Mesenchymal stem cell (in vitro differentiated cells and primary cell): ENCODE measurements around the gene ACBD5.
"Not testable (repeated sequence)": the region's sequence is repeated elsewhere in the genome, so short reads cannot be mapped to it uniquely, and the experiment has no call there.

ENCODE experiments used
- DNase-seq: peaks from one replicate; pipeline ENCODE4 v3.0.0-alpha.2; 2013
- H2AFZ ChIP-seq: one replicate; pipeline ENCODE4 v1.6.1; 2013; ENCODE audit warnings: low read depth, mild to moderate bottlenecking, control low read depth, inconsistent platforms, low read length, moderate library complexity
- H2AK5ac ChIP-seq: 2 replicates; pipeline ENCODE4 v1.6.1; 2013; ENCODE audit warnings: low read length, moderate library complexity, mild to moderate bottlenecking, inconsistent platforms; ENCODE audit not compliant: severe bottlenecking
- H2BK120ac ChIP-seq: one replicate; pipeline ENCODE4 v1.6.1; 2013; ENCODE audit warnings: low read depth, mild to moderate bottlenecking, inconsistent platforms, low read length, moderate library complexity
- H2BK12ac ChIP-seq, 2 experiments: one replicate each; pipeline ENCODE4 v1.6.1; 2013; ENCODE audit warnings: inconsistent platforms in 2 of 2, low read length in 2 of 2, mild to moderate bottlenecking in 2 of 2, moderate library complexity in 2 of 2, control low read depth in 1 of 2
- H2BK15ac ChIP-seq: one replicate; pipeline ENCODE4 v1.6.1; 2013; ENCODE audit warnings: mild to moderate bottlenecking, low read depth, inconsistent platforms; ENCODE audit not compliant: poor library complexity, severe bottlenecking
- H2BK5ac ChIP-seq: 2 replicates; pipeline ENCODE4 v1.6.1; 2013; ENCODE audit warnings: low read depth, mild to moderate bottlenecking, low read length, control low read depth, inconsistent platforms; ENCODE audit not compliant: poor library complexity, severe bottlenecking
- H3K14ac ChIP-seq, 2 experiments: one replicate each; pipeline ENCODE4 v1.6.1; 2013; ENCODE audit warnings: inconsistent platforms in 2 of 2, low read length in 2 of 2, control low read depth in 1 of 2, mild to moderate bottlenecking in 1 of 2, moderate library complexity in 1 of 2
- H3K18ac ChIP-seq, 2 experiments: one replicate each; pipeline ENCODE4 v1.6.1; 2013; ENCODE audit warnings: inconsistent platforms in 2 of 2, low read length in 2 of 2, control low read depth in 1 of 2, low read depth in 1 of 2, mild to moderate bottlenecking in 1 of 2
- H3K23ac ChIP-seq, 2 experiments: one replicate each; pipeline ENCODE4 v1.6.1; 2013; ENCODE audit warnings: inconsistent platforms in 2 of 2, low read length in 2 of 2, mild to moderate bottlenecking in 2 of 2, moderate library complexity in 2 of 2, control low read depth in 1 of 2
- H3K27ac ChIP-seq: 2 replicates; pipeline ENCODE4 v1.5.1; 2013; ENCODE audit warnings: mild to moderate bottlenecking, moderate library complexity, low read length, control low read depth, inconsistent platforms; ENCODE audit not compliant: poor library complexity, severe bottlenecking
- H3K27me3 ChIP-seq, 2 experiments: 2 replicates each; pipeline versions ENCODE4 v1.6.1 to v1.7.0; 2013; ENCODE audit warnings: low read length in 2 of 2, mild to moderate bottlenecking in 2 of 2, moderate library complexity in 2 of 2, control low read depth in 1 of 2, inconsistent platforms in 1 of 2; ENCODE audit not compliant: control insufficient read depth in 1 of 2, insufficient read depth in 1 of 2
- H3K36me3 ChIP-seq, 2 experiments: 2 replicates each; pipeline versions ENCODE4 v1.6.1 to v1.7.0; 2013; ENCODE audit warnings: low read length in 2 of 2, control low read depth in 1 of 2, inconsistent platforms in 1 of 2, low read depth in 1 of 2, mild to moderate bottlenecking in 1 of 2; ENCODE audit not compliant: insufficient read depth in 2 of 2, control insufficient read depth in 1 of 2
- H3K4ac ChIP-seq, 2 experiments: one replicate each; pipeline ENCODE4 v1.6.1; 2013; ENCODE audit warnings: inconsistent platforms in 2 of 2, low read length in 2 of 2, mild to moderate bottlenecking in 2 of 2, moderate library complexity in 2 of 2, control low read depth in 1 of 2, low read depth in 1 of 2
- H3K4me1 ChIP-seq: 2 replicates; pipeline ENCODE4 v1.6.1; 2013; ENCODE audit warnings: low read depth, low read length, control low read depth; ENCODE audit not compliant: control insufficient read depth, insufficient read depth
- H3K4me2 ChIP-seq: 2 replicates; pipeline ENCODE4 v1.6.1; 2013; ENCODE audit warnings: low read length, mild to moderate bottlenecking, inconsistent platforms; ENCODE audit not compliant: poor library complexity, severe bottlenecking
- H3K4me3 ChIP-seq, 2 experiments: 2 replicates each; pipeline versions ENCODE4 v1.5.1 to v1.7.0; 2013; ENCODE audit warnings: low read length in 2 of 2, mild to moderate bottlenecking in 2 of 2, control low read depth in 1 of 2, low read depth in 1 of 2; ENCODE audit not compliant: insufficient read depth in 1 of 2
- H3K79me1 ChIP-seq: replicated peaks from 2 replicates; pipeline ENCODE4 v1.6.1; 2013; ENCODE audit warnings: mild to moderate bottlenecking, control low read depth, low read length, inconsistent platforms; ENCODE audit not compliant: poor library complexity, severe bottlenecking
- H3K9ac ChIP-seq: 2 replicates; pipeline ENCODE4 v1.7.0; 2013; ENCODE audit warnings: mild to moderate bottlenecking, low read length, moderate library complexity
- H3K9me3 ChIP-seq: 2 replicates; pipeline ENCODE4 v1.7.0; 2013; ENCODE audit warnings: mild to moderate bottlenecking, low read length; ENCODE audit not compliant: control insufficient read depth
- H4K8ac ChIP-seq: one replicate; pipeline ENCODE4 v1.6.1; 2013; ENCODE audit warnings: inconsistent platforms, mild to moderate bottlenecking, low read length, moderate library complexity
- H4K91ac ChIP-seq: one replicate; pipeline ENCODE4 v1.6.1; 2013; ENCODE audit warnings: mild to moderate bottlenecking, low read length, inconsistent platforms
- WGBS: methylation state at CpG from one replicate; pipeline ENCODE4 v1.1.7; 2013; ENCODE audit warnings: mixed read lengths; 5-methylcytosine and 5-hydroxymethylcytosine counted together

ACBD5 gene

DNA sequence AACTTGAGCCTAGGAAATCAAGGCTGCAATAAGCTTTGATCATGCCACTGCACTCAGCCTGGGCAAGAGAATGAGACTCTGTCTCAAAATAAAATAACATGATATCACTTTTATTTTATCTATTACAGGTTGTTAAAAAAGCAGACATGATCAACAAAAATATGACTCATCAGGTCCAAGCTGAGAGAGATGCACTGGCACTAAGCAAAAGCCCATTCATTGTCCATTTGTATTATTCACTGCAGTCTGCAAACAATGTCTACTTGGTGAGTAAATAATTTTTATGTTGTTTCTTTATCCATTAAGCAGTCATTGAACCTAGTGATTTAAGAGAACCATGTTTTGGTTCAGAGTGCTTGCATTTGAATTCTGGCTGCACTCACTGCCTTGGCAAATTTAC is 82.2 kb downstream of the ACBD5 start:
- no peak overlapping the region for H3K4me2 ChIP-seq
- no peak for DNase-seq
- H3K9me3 ChIP-seq = no peaks in the 10 kb centered on the region
- no peaks in the 10 kb centered on the region for H3K27me3 ChIP-seq
- H3K27ac ChIP-seq = no peak overlapping the region
- H3K4ac ChIP-seq = no peak overlapping the region
- H4K8ac ChIP-seq = no peak overlapping the region
- no peak overlapping the region for H4K91ac ChIP-seq
- no peak overlapping the region for H3K14ac ChIP-seq
- H3K79me1 ChIP-seq = peaks cover 10% of the 10 kb centered on the region
- no peak overlapping the region for H2AFZ ChIP-seq
- no peak overlapping the region for H2BK5ac ChIP-seq
- no peak overlapping the region for H3K4me3 ChIP-seq
- H2BK120ac ChIP-seq = no peak overlapping the region
- H3K4me1 ChIP-seq = peaks cover 2% of the 10 kb centered on the region
- H3K18ac ChIP-seq = no peak overlapping the region
- peaks cover 2 to 45% of the 10 kb centered on the region in 2 experiments for H3K36me3 ChIP-seq
- H2BK15ac ChIP-seq = no peak overlapping the region
- no peak overlapping the region for H3K23ac ChIP-seq
- H2BK12ac ChIP-seq = no peak overlapping the region
- H2AK5ac ChIP-seq = no peak overlapping the region
- no peak overlapping the region for H3K9ac ChIP-seq

DNA sequence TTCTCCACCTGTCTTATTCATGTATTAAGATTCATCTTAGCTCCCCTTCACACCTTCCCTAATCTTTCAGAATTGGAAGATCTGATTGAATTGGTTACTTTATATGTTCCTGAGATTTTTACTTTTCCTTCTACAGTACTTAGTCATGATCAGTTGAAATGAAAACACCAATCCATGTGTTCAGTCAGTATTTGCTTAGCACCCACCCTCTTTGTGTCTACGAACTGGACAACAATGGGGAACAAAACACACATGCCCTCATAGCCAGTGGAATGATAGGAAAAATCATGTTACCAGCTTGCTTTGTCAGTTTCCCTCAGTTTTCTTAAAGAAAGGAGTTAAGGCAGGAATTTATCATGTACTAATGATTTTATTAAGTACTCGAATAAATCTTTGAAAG is 83.4 kb downstream of the ACBD5 start:
- no peak overlapping the region for H3K27ac ChIP-seq
- H3K79me1 ChIP-seq = peaks cover 10% of the 10 kb centered on the region
- 83% methylated on average over 1 of the region's 2 CpGs for WGBS
- no peak overlapping the region for H2BK5ac ChIP-seq
- no peak overlapping the region for H3K14ac ChIP-seq
- H3K4me2 ChIP-seq = no peak overlapping the region
- H2AFZ ChIP-seq = no peak overlapping the region
- no peak overlapping the region for H4K91ac ChIP-seq
- no peak overlapping the region for H2BK15ac ChIP-seq
- no peak overlapping the region for H3K4ac ChIP-seq
- H2BK120ac ChIP-seq = no peak overlapping the region
- no peak for DNase-seq
- H3K27me3 ChIP-seq = no peaks in the 10 kb centered on the region
- H3K9ac ChIP-seq = peak overlapping the region; percentile 99
- no peak overlapping the region for H2BK12ac ChIP-seq
- no peak overlapping the region for H4K8ac ChIP-seq
- H3K36me3 ChIP-seq = peaks cover 2 to 34% of the 10 kb centered on the region in 2 experiments
- H2AK5ac ChIP-seq = no peak overlapping the region
- H3K23ac ChIP-seq = no peak overlapping the region
- no peaks in the 10 kb centered on the region for H3K9me3 ChIP-seq
- H3K4me3 ChIP-seq = peak overlapping the region in 1 of 2 experiments; percentile 91
- peaks cover 2% of the 10 kb centered on the region for H3K4me1 ChIP-seq
- no peak overlapping the region for H3K18ac ChIP-seq

DNA sequence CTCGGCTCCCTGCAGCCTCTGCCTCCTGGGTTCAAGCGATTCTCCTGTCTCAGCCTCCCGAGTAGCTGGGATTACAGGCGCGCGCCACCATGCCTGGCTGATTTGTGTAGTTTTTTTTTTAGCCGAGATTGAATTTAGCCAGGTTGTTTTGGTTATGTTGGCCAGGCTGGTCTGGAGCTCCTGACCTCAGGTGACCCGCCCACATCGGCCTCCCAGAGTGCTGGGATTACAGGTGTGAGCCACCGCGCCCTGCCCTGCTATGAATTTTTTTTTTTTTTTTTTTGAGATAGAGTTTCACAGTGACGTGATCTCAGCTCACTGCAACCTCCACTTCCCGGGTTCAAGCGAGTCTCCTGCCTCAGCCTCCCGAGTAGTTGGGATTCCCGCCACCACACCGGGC is 84.0 kb downstream of the ACBD5 start:
- not testable (repeated sequence) for H2AFZ ChIP-seq, H3K4me1 ChIP-seq, H3K79me1 ChIP-seq, H2BK15ac ChIP-seq, H3K27ac ChIP-seq, H3K4ac ChIP-seq, H2AK5ac ChIP-seq, H4K8ac ChIP-seq, H2BK12ac ChIP-seq, H3K14ac ChIP-seq, H3K27me3 ChIP-seq, H3K9me3 ChIP-seq, H2BK120ac ChIP-seq, H4K91ac ChIP-seq, H3K23ac ChIP-seq, H2BK5ac ChIP-seq, DNase-seq, H3K18ac ChIP-seq
- 85% methylated on average over 14 of the region's 17 CpGs for WGBS
- Histone ChIP-seq H3K4me3 (peak overlapping the region in 1 of 2 experiments; percentile 91), H3K9ac (peak overlapping the region; percentile 99), H3K4me2 (peak overlapping the region; percentile 7), H3K36me3 (peaks cover 2 to 28% of the 10 kb centered on the region in 2 experiments)

DNA sequence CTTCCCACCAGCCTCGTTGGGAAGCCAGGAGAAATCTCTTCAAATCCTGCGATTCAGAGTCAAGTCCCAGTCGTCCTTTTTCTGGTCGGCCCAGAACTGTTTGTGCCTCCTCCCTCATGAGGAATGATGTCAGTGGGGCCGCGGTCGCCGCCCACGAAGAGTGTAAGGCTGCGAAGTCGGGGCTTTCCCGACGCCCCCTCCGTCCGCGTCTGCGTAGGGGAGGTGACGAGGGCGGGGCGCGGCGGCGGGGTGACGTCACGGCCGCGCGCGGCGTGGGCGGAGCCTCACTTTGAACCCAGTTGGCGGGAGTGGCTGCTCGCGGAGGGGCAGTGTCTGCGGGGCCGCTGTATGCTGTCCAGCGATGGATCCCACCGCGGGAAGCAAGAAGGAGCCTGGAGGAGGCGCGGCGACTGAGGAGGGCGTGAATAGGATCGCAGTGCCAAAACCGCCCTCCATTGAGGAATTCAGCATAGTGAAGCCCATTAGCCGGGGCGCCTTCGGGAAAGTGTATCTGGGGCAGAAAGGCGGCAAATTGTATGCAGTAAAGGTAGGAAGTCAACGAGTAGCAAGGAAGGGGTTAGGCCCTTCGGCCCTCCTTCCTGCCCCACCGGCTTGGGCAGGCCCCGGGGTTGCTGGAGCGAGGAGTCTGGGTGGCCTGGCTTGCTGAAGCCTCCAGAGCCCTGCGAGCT is 85.4 kb downstream of the ACBD5 start, which contains the start of gene MASTL:
Gene MASTL (plus strand): TSS at position 287 of the 689 bp plus-strand sequence. CDS start 75 bp downstream, at position 362.
- H4K8ac ChIP-seq = peak within 1 kb of the TSS; percentile 97
- no peak within 1 kb of the TSS for H2AK5ac ChIP-seq
- H2AFZ ChIP-seq = peak within 1 kb of the TSS; percentile 59
- no peaks in the 10 kb centered on the region for H3K27me3 ChIP-seq
- peak within 1 kb of the TSS in 1 of 2 experiments; percentile 9 for H3K23ac ChIP-seq
- peak within 1 kb of the TSS; percentile 71 to 93 for H3K18ac ChIP-seq
- no peaks in the 10 kb centered on the region for H3K9me3 ChIP-seq
- H3K36me3 ChIP-seq = peaks cover 4 to 18% of the 10 kb centered on the region in 2 experiments
- peaks cover 10% of the 10 kb centered on the region for H3K79me1 ChIP-seq
- peak within 1 kb of the TSS; percentile 99 for H3K9ac ChIP-seq
- H3K14ac ChIP-seq = peak within 1 kb of the TSS in 1 of 2 experiments; percentile 79
- H3K4me1 ChIP-seq = peaks cover 2% of the 10 kb centered on the region
- H3K4me2 ChIP-seq = peak within 1 kb of the TSS; percentile 99
- peak within 1 kb of the TSS; percentile 55 for H4K91ac ChIP-seq
- peak within 1 kb of the TSS; percentile 29 for H2BK15ac ChIP-seq
- H2BK12ac ChIP-seq = peak within 1 kb of the TSS; percentile 2 to 34
- H2BK120ac ChIP-seq = no peak within 1 kb of the TSS
- under 1% methylated on average over 55 of the region's 55 CpGs for WGBS
- peak within 1 kb of the TSS; percentile 10 for H2BK5ac ChIP-seq
- peak within 1 kb of the TSS; percentile 71 to 84 for H3K4ac ChIP-seq
- peak within 1 kb of the TSS; percentile 86 for H3K27ac ChIP-seq
- peak within 1 kb of the TSS; percentile 81 to 91 for H3K4me3 ChIP-seq
- peak; percentile 97 for DNase-seq
